Lower leg skin (tissue), 4 donors: ENCODE data around the gene KIAA1671. TPM values are rescaled to one million over a fixed set of nuclear protein-coding genes. Genes with fewer than 3 reads are reported as not detected.
A peak's percentile ranks its signal among the peaks of the same experiment; 100 is the strongest.
"Not testable (repeated sequence)": the region's sequence is repeated elsewhere in the genome, so short reads cannot be mapped to it uniquely, and the experiment has no call there.

Source experiments
- DNase-seq, 2 donors: peaks; one replicate each; pipeline ENCODE4 v3.0.0-alpha.2; 2019; ENCODE audit warnings: low spot score in 2 of 2
- H3K4me3 ChIP-seq: fragments of 200-600 bp; sonication (generic); 2 replicates; pipeline ENCODE4 v1.5.1; 2017; ENCODE audit warnings: mild to moderate bottlenecking, low read depth; ENCODE audit not compliant: poor library complexity, severe bottlenecking
- POLR2A ChIP-seq, 2 donors: fragments of 450-650 bp; IDR thresholded peaks; one replicate each; pipeline ENCODE4 v1.6.1; 2016 to 2017; ENCODE audit warnings: antibody characterized with exemption in 2 of 2, mild to moderate bottlenecking in 1 of 2, moderate library complexity in 1 of 2
- WGBS, 2 donors: methylation state at CpG; one replicate each; pipeline ENCODE4 v1.1.5; 2018; 5-methylcytosine and 5-hydroxymethylcytosine counted together
- intact Hi-C: fragments of 100-400 bp; cut with DNase I; formaldehyde crosslinking; loops from one replicate; pipeline ENCODE4 v1.15.0; 2023; ENCODE audit warnings: low total_unique reads
- total RNA-seq, 4 donors: library from RNA; depleted of rRNA; stranded (reverse); fragments of >200 nt; gene quantifications; one replicate each; pipeline ENCODE4 v1.1.0, GENCODE V29; 2016
- TF ChIP-seq, protein P1 (sequence below), 3 donors: fragments of 450-650 bp; IDR thresholded peaks; one replicate each; pipeline ENCODE4 v1.5.1; 2016; ENCODE audit warnings: antibody characterized with exemption in 3 of 3, mild to moderate bottlenecking in 3 of 3, moderate library complexity in 2 of 3

KIAA1671 gene
- total RNA-seq, 4 donors from 2014 or later, result 60.0 to 87.8 (median 85.1) TPM

DNA sequence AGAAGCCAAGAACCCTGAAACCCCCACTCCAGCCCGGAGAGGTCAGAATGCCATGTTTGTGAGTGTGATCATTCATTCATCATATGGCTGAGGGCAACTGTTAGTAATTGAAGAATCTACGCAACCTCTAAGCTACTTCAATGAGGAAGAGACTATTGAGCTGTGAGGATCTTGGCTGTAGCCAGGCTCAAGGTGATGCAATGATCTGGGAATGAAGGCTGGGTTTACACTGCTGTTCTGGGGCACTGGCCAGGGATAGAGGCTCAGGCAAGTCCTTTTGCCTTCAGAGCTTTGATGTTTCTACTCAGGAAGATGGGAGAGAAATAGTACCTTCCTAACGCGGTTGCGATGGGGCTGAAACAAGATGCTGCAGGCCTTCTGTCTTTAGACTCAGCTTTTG is 279.8 kb downstream of the KIAA1671 start:
- TF ChIP-seq, protein P1, sequence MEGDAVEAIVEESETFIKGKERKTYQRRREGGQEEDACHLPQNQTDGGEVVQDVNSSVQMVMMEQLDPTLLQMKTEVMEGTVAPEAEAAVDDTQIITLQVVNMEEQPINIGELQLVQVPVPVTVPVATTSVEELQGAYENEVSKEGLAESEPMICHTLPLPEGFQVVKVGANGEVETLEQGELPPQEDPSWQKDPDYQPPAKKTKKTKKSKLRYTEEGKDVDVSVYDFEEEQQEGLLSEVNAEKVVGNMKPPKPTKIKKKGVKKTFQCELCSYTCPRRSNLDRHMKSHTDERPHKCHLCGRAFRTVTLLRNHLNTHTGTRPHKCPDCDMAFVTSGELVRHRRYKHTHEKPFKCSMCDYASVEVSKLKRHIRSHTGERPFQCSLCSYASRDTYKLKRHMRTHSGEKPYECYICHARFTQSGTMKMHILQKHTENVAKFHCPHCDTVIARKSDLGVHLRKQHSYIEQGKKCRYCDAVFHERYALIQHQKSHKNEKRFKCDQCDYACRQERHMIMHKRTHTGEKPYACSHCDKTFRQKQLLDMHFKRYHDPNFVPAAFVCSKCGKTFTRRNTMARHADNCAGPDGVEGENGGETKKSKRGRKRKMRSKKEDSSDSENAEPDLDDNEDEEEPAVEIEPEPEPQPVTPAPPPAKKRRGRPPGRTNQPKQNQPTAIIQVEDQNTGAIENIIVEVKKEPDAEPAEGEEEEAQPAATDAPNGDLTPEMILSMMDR (IDR thresholded peaks at IDR 0.05), result no peak
- no peak for TF ChIP-seq POLR2A (IDR thresholded peaks at IDR 0.05)
- WGBS, 2 donors, result 47 to 60% methylated on average over 5 of the region's 5 CpGs
- intact Hi-C loops, result no loop called here
- no peak overlapping the region for H3K4me3 ChIP-seq
- DNase-seq, result no peak

DNA sequence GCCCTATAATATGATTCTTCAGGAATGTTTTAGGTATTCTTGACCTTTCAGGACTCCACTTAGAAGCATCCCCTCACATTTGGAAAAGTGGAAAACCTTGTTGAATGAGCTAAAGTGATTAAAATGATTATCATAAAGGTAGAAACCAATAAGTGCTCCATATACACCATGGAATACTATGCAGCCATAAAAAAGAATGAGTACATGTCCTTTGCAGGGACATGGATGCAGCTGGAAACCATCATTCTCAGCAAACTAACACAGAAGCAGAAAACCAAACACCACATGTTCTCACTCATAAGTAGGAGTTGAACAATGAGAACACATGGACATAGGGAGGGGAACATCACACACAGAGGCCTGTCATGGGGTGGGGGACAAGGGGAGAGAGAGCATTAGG is 281.2 kb downstream of the KIAA1671 start:
- H3K4me3 ChIP-seq, DNase-seq, intact Hi-C loops: not testable (repeated sequence)

- intact Hi-C loops, result no loop called here
- no peak for TF ChIP-seq POLR2A (IDR thresholded peaks at IDR 0.05)
- TF ChIP-seq, protein P1 (IDR thresholded peaks at IDR 0.05), result no peak
- no peak overlapping the region for H3K4me3 ChIP-seq
- peak in 1 of 2 donors; percentile 22 for DNase-seq
- 10 to 15% methylated on average over 30 of the region's 30 CpGs for WGBS, 2 donors
Measured at GRCh38 chr22:25235547-25236290, 283.2 kb downstream of the KIAA1671 start.

- 90 to 94% methylated on average over 6 of the region's 6 CpGs for WGBS, 2 donors
- no peak overlapping the region for H3K4me3 ChIP-seq
- no peak for DNase-seq
- no peak for TF ChIP-seq POLR2A (IDR thresholded peaks at IDR 0.05)
- TF ChIP-seq, protein P1 (IDR thresholded peaks at IDR 0.05), result no peak
- intact Hi-C loops, result no loop called here
Measured at GRCh38 chr22:25236417-25236816, 283.9 kb downstream of the KIAA1671 start.

DNA sequence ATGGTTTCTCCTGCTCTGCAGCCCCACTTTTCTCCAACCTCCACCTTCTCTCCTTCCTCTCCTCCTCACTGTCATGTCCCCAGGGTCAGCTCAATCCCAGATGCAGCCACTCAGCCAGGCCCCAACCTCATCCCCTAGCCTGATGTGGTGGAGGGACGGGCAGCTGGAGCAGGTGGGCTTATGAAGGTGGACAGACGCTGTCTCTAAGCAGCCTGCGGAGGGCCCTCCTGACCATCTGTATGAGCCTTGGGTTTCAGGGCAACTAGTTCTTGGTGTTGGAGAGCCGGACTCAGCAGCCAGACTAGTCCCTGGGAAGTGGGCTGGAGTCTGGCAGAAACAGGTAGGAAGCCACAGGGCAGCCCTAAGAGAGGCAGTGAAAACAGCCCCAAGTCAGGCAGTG is 285.0 kb downstream of the KIAA1671 start:
- H3K4me3 ChIP-seq, result no peak overlapping the region
- no peak for DNase-seq
- intact Hi-C loops, result no loop called here
- 87% methylated on average over 4 of the region's 4 CpGs for WGBS, 2 donors
- no peak for TF ChIP-seq POLR2A (IDR thresholded peaks at IDR 0.05)
- TF ChIP-seq, protein P1 (IDR thresholded peaks at IDR 0.05), result no peak

DNA sequence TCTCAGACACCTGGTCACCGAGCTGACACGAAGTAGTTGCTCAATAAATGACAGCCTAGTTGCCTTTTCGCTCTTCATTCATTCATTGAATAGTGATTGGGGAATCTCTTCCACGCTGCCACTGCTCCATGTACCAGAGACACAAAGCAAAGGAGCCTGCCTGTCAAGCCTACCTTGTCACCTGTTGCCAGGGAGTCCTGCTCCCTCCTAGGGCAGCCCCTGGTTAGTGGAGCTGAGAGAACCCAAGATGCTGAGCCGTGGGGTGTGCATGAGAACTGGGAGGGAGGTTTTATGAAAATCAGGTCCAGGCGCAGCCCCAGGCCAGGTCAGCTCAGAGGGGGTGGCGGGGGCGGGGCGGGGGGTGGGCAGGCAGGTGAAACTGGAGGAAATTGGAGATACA is 285.5 kb downstream of the KIAA1671 start:
- WGBS, 2 donors, result 64 to 68% methylated on average over 9 of the region's 9 CpGs
- H3K4me3 ChIP-seq, DNase-seq, intact Hi-C loops: not testable (repeated sequence)

Other genes starting within 250 kb of the KIAA1671 start
- gene PIWIL3, start 178.0 kb upstream of the KIAA1671 start, total RNA-seq, result under 1 TPM in 1 of 4 donors, not detected in 3; 0.38 TPM
- gene SGSM1, start 146.5 kb upstream of the KIAA1671 start, total RNA-seq, result 1 to 10 TPM; 3.5 to 6.1 (median 4.4) TPM
- 1 to 10 TPM in 2 of 4 donors, under 1 TPM in 1, not detected in 1; 0.42 to 4.2 (median 4.0) TPM for gene LHFPL7, start 6.0 kb upstream of the KIAA1671 start, total RNA-seq
- gene CRYBB3, start 247.1 kb downstream of the KIAA1671 start, total RNA-seq, result under 1 TPM in 1 of 4 donors, not detected in 3; 0.65 TPM